Breast epithelium (tissue), 4 donors: ENCODE measurements around the gene PNPLA4. TPM values are rescaled to one million over a fixed set of nuclear protein-coding genes. Genes with fewer than 3 reads are reported as not detected.

Experiments used
- DNase-seq, 2 donors: peaks; one replicate each; pipeline ENCODE4 v3.0.0-alpha.2; 2019; ENCODE audit warnings: low spot score in 2 of 2
- H3K27ac ChIP-seq, 2 donors: fragments of 200-600 bp; sonication (generic) in 1 of 2; one replicate each; pipeline ENCODE4 v1.5.1; 2016 to 2019; ENCODE audit warnings: mild to moderate bottlenecking in 1 of 2
- H3K27me3 ChIP-seq, 2 donors: fragments of 200-600 bp; sonication (generic) in 1 of 2; one replicate each; pipeline versions ENCODE4 v1.5.1 to v1.6.0; 2017 to 2019; ENCODE audit warnings: control low read depth in 1 of 2, mild to moderate bottlenecking in 1 of 2
- H3K36me3 ChIP-seq: fragments of 200-600 bp; one replicate; pipeline ENCODE4 v1.5.1; 2019
- H3K4me1 ChIP-seq, 2 donors: fragments of 200-600 bp; sonication (generic); one replicate each; pipeline ENCODE4 v1.5.1; 2016 to 2019; ENCODE audit warnings: control low read depth in 1 of 2
- H3K4me3 ChIP-seq, 3 donors: fragments of 200-600 bp; sonication (generic); 1 replicate in 2 of 3; 2 replicates in 1 of 3; pipeline ENCODE4 v1.5.1; 2016 to 2019; ENCODE audit warnings: mild to moderate bottlenecking in 3 of 3, moderate library complexity in 2 of 3
- H3K9me3 ChIP-seq, 2 donors: fragments of 200-600 bp; sonication (generic) in 1 of 2; one replicate each; pipeline ENCODE4 v1.5.1; 2016 to 2019; ENCODE audit warnings: control low read depth in 1 of 2
- POLR2A ChIP-seq: fragments of 450-650 bp; IDR thresholded peaks from one replicate; pipeline ENCODE4 v1.6.1; 2016; ENCODE audit warnings: antibody characterized with exemption, mild to moderate bottlenecking, moderate library complexity
- POLR2AphosphoS5 ChIP-seq, 3 donors: sonication (generic); formaldehyde crosslinking; IDR thresholded peaks; one replicate each; pipeline ENCODE4 v1.6.1; 2017; ENCODE audit warnings: antibody characterized with exemption in 3 of 3
- intact Hi-C: fragments of 100-400 bp; cut with DNase I; formaldehyde crosslinking; loops from one replicate; pipeline ENCODE4 v1.15.1; 2023; ENCODE audit warnings: low total_unique reads
- total RNA-seq, 3 donors: library from RNA; depleted of rRNA; stranded (reverse); fragments of >200 nt; gene quantifications; one replicate each; pipeline ENCODE4 v1.1.0, GENCODE V29; 2016
- TF ChIP-seq, protein P1 (sequence below), 3 donors: fragments of 450-650 bp; IDR thresholded peaks; one replicate each; pipeline ENCODE4 v1.5.1; 2016 to 2017; ENCODE audit warnings: antibody characterized with exemption in 3 of 3, mild to moderate bottlenecking in 3 of 3, moderate library complexity in 3 of 3

Gene PNPLA4
- total RNA-seq, 3 donors from 2014 or later = 9.5 to 22.4 (median 16.8) TPM

DNA sequence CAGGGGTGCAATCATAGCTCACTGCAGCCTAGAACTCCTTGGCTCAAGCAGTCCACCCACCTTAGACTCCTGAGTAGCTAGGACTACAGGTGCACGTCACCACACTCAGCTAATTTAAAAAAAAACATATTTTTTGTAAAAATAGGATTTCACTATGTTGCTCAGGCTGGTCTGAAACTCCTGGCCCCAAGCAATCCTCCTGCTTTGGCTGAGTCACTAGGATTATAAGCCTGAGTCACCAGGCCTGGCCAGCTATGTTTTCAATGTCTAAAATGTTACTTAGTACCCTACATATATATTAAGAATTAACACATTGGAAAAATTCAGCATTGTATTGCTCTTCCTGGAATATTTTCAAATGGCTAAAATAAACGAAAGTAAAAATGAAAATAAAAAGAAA, 37.5 kb downstream of the PNPLA4 start:
- no peak for TF ChIP-seq POLR2AphosphoS5 (IDR thresholded peaks at IDR 0.05)
- TF ChIP-seq, protein P1, sequence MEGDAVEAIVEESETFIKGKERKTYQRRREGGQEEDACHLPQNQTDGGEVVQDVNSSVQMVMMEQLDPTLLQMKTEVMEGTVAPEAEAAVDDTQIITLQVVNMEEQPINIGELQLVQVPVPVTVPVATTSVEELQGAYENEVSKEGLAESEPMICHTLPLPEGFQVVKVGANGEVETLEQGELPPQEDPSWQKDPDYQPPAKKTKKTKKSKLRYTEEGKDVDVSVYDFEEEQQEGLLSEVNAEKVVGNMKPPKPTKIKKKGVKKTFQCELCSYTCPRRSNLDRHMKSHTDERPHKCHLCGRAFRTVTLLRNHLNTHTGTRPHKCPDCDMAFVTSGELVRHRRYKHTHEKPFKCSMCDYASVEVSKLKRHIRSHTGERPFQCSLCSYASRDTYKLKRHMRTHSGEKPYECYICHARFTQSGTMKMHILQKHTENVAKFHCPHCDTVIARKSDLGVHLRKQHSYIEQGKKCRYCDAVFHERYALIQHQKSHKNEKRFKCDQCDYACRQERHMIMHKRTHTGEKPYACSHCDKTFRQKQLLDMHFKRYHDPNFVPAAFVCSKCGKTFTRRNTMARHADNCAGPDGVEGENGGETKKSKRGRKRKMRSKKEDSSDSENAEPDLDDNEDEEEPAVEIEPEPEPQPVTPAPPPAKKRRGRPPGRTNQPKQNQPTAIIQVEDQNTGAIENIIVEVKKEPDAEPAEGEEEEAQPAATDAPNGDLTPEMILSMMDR (IDR thresholded peaks at IDR 0.05) = no peak
- no peak for TF ChIP-seq POLR2A
- Histone ChIP-seq H3K36me3 (no peaks in the 10 kb centered on the region), H3K27me3 (no peaks in the 10 kb centered on the region), H3K4me1 (no peaks in the 10 kb centered on the region), H3K9me3 (no peaks in the 10 kb centered on the region), H3K4me3 (no peak overlapping the region), H3K27ac (no peak overlapping the region)
- no peak for DNase-seq
- intact Hi-C loops = no loop called here

DNA sequence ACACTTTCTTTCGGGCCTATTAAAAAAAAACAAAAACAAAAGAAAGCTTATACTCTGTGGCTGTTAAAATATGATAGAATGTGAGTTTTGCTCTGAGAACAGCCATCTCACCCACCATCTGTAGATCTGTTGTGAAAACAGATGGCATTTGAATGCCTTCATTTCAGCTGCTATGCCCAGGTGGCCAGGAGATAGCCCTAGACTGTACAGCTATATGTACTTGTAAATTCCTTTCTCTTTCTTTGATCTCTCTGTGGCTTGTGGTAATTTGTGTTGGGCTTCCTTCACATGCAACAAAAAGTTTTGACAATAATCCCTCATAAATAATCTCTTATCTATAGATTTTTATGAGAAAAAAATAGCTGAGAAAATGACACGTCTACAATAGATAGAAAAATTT, 38.1 kb downstream of the PNPLA4 start:
- Histone ChIP-seq H3K4me3 (no peak overlapping the region), H3K9me3 (no peaks in the 10 kb centered on the region), H3K4me1 (no peaks in the 10 kb centered on the region), H3K27me3 (no peaks in the 10 kb centered on the region), H3K36me3 (no peaks in the 10 kb centered on the region), H3K27ac (no peak overlapping the region)
- intact Hi-C loops = no loop called here
- no peak for DNase-seq
- TF ChIP-seq, protein P1 (IDR thresholded peaks at IDR 0.05) = no peak
- TF ChIP-seq POLR2A (no peak), POLR2AphosphoS5 (IDR thresholded peaks at IDR 0.05) (no peak)

DNA sequence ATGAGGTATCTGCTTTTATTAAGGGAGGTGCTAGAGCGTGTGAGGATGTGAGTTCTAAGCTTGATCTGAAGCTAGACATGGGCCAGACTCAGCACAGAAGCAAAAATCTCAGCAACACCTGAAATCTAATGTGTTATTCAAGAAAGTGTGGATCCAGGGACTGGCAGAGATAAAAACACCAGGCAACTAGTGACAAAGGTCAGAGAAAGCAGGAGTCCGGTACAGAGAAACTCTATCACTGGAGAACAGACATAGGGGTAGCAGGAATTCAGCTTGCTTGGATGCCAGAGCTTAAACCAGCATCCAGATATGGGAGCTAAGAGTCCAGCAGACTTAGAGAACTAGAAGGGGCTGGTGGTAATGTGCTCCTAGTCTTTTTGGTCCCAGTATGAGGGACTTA, 50.3 kb downstream of the PNPLA4 start:
- Histone ChIP-seq H3K9me3 (no peaks in the 10 kb centered on the region), H3K4me3 (no peak overlapping the region), H3K27ac (no peak overlapping the region), H3K36me3 (no peaks in the 10 kb centered on the region), H3K4me1 (no peaks in the 10 kb centered on the region), H3K27me3 (peaks cover 0 to 11% of the 10 kb centered on the region in 2 donors)
- intact Hi-C loops = no loop called here
- no peak for DNase-seq
- TF ChIP-seq, protein P1 (IDR thresholded peaks at IDR 0.05) = no peak
- TF ChIP-seq POLR2A = no peak
- TF ChIP-seq POLR2AphosphoS5 (IDR thresholded peaks at IDR 0.05) = no peak

DNA sequence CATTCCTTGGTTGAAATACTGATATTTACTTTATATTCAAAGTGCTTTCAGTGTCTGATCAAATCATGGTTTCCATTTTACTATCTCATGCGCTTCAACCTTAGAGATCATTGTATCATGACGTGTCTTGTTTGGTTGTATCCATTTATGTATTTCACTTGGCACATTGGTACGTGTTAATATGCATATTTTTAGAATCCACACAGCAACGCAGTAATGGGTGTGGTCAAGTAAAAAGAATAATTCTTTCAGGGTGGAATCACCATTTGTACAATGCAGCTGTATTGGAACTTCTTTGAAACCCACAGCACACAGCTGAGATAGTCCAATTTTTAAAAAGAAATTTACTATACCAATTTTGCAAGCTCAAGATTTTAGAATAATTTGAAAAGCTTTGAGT, 55.2 kb downstream of the PNPLA4 start:
- DNase-seq = no peak
- intact Hi-C loops = no loop called here
- H3K27me3 ChIP-seq = peaks cover 0 to 13% of the 10 kb centered on the region in 2 donors
- no peaks in the 10 kb centered on the region for H3K9me3 ChIP-seq
- H3K36me3 ChIP-seq = no peaks in the 10 kb centered on the region
- TF ChIP-seq POLR2AphosphoS5 (IDR thresholded peaks at IDR 0.05) (no peak), POLR2A (no peak)
- TF ChIP-seq, protein P1 (IDR thresholded peaks at IDR 0.05) = no peak
- H3K4me3 ChIP-seq = no peak overlapping the region
- no peak overlapping the region for H3K27ac ChIP-seq
- H3K4me1 ChIP-seq = no peaks in the 10 kb centered on the region

DNA sequence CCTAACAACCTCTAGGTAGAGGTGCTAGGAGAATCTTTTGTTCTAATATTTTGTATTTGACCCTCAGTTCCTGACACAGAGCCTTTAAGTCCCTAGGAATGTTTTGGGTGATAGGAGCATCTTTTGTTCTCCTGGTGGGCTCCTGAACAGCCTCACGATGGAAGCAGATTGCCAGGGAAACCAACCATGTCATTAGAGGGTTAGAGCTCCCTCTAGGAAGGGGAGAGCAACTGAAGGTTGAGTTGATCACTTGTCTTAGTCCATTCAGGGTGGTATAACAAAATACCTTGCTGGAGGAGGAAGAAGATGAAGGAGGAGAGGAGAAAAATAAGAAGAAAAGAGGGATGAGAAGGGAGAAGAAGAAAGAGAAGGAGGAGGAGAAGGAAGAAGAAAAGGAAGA, 75.0 kb downstream of the PNPLA4 start:
- TF ChIP-seq POLR2A (no peak), POLR2AphosphoS5 (IDR thresholded peaks at IDR 0.05) (no peak)
- TF ChIP-seq, protein P1 (IDR thresholded peaks at IDR 0.05) = no peak

More for the DNA sequence above, 75.0 kb downstream of the PNPLA4 start:
- DNase-seq = no peak
- no peaks in the 10 kb centered on the region for H3K36me3 ChIP-seq
- no peaks in the 10 kb centered on the region for H3K4me1 ChIP-seq
- H3K4me3 ChIP-seq = no peak overlapping the region
- intact Hi-C loops = no loop called here
- H3K27me3 ChIP-seq = peaks cover 0 to 6% of the 10 kb centered on the region in 2 donors
- H3K9me3 ChIP-seq = no peaks in the 10 kb centered on the region
- no peak overlapping the region for H3K27ac ChIP-seq

Other genes with a start within 250 kb of the PNPLA4 start
- not detected for gene VCX, start 84.2 kb downstream of the PNPLA4 start, total RNA-seq
- gene VCX2, start 243.9 kb upstream of the PNPLA4 start, total RNA-seq = not detected